ENCODE results near the gene EYA2. TPM values are rescaled to one million over a fixed set of nuclear protein-coding genes. Genes with fewer than 3 reads are reported as not detected.

The EYA2 gene
- total RNA-seq, 2 donors from 2014 or later = 3.5 to 3.8 TPM

- TF ChIP-seq, protein P1, sequence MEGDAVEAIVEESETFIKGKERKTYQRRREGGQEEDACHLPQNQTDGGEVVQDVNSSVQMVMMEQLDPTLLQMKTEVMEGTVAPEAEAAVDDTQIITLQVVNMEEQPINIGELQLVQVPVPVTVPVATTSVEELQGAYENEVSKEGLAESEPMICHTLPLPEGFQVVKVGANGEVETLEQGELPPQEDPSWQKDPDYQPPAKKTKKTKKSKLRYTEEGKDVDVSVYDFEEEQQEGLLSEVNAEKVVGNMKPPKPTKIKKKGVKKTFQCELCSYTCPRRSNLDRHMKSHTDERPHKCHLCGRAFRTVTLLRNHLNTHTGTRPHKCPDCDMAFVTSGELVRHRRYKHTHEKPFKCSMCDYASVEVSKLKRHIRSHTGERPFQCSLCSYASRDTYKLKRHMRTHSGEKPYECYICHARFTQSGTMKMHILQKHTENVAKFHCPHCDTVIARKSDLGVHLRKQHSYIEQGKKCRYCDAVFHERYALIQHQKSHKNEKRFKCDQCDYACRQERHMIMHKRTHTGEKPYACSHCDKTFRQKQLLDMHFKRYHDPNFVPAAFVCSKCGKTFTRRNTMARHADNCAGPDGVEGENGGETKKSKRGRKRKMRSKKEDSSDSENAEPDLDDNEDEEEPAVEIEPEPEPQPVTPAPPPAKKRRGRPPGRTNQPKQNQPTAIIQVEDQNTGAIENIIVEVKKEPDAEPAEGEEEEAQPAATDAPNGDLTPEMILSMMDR (IDR thresholded peaks at IDR 0.05) = no peak
- no peak for DNase-seq (ENCODE audit: low spot score)
- Histone ChIP-seq H3K36me3 (no peaks in the 10 kb centered on the region), H3K4me1 (ENCODE audit: control insufficient read depth in 1 of 2, low read depth in 2 of 2) (no peaks in the 10 kb centered on the region), H3K9me3 (no peaks in the 10 kb centered on the region), H3K27ac (no peak overlapping the region), H3K4me3 (no peak overlapping the region), H3K27me3 (replicated peaks; ENCODE audit: insufficient read depth) (no peaks in the 10 kb centered on the region)
- no peak for ATAC-seq (ENCODE audit: insufficient number of reproducible peaks, low FRiP score, low read depth)
Measured at GRCh38 chr20:46991880-46992639, 97.4 kb downstream of the EYA2 start.

GRCh38 chr20:46992640-46993035, 98.0 kb downstream of the EYA2 start:
- no peaks in the 10 kb centered on the region for H3K36me3 ChIP-seq
- ATAC-seq (ENCODE audit: insufficient number of reproducible peaks, low FRiP score, low read depth) (no peak), DNase-seq (ENCODE audit: low spot score) (no peak)
- H3K4me1 ChIP-seq (ENCODE audit: control insufficient read depth in 1 of 2, low read depth in 2 of 2) = no peaks in the 10 kb centered on the region
- H3K27me3 ChIP-seq (replicated peaks; ENCODE audit: insufficient read depth) = no peaks in the 10 kb centered on the region
- H3K9me3 ChIP-seq = no peaks in the 10 kb centered on the region
- TF ChIP-seq, protein P1 (IDR thresholded peaks at IDR 0.05) = no peak
- no peak overlapping the region for H3K4me3 ChIP-seq
- no peak overlapping the region for H3K27ac ChIP-seq

- Histone ChIP-seq H3K9me3 (no peaks in the 10 kb centered on the region), H3K4me1 (ENCODE audit: control insufficient read depth in 1 of 2, low read depth in 2 of 2) (no peaks in the 10 kb centered on the region), H3K27ac (no peak overlapping the region), H3K27me3 (replicated peaks; ENCODE audit: insufficient read depth) (no peaks in the 10 kb centered on the region), H3K36me3 (no peaks in the 10 kb centered on the region), H3K4me3 (no peak overlapping the region)
- TF ChIP-seq, protein P1 (IDR thresholded peaks at IDR 0.05) = no peak
- DNase-seq (ENCODE audit: low spot score) (no peak), ATAC-seq (ENCODE audit: insufficient number of reproducible peaks, low FRiP score, low read depth) (no peak)
Measured at GRCh38 chr20:46993465-46994095, 98.9 kb downstream of the EYA2 start.

DNA sequence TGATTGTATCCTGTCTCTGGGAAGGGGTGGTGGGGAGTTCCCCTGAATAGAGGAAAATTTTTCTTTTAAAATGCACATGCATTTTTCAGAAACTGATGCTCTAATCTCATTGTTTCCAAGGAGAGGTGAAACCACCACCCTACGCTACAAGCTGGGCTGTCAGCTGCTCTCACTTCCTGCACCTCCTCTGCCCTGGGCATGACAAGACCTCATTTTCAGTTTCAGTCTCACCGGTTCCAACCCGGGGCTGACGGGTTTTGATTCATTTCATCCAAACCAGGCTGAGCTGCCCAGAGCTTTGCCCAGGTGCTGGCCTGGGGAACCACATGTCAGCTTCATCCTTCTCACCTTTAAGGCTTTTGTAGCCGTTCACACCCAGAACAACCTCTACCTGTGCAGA, 99.7 kb downstream of the EYA2 start:
- Histone ChIP-seq H3K27ac (no peak overlapping the region), H3K36me3 (no peaks in the 10 kb centered on the region), H3K9me3 (no peaks in the 10 kb centered on the region), H3K27me3 (replicated peaks; ENCODE audit: insufficient read depth) (no peaks in the 10 kb centered on the region), H3K4me3 (no peak overlapping the region), H3K4me1 (ENCODE audit: control insufficient read depth in 1 of 2, low read depth in 2 of 2) (no peaks in the 10 kb centered on the region)
- DNase-seq (ENCODE audit: low spot score) (no peak), ATAC-seq (ENCODE audit: insufficient number of reproducible peaks, low FRiP score, low read depth) (no peak)
- TF ChIP-seq, protein P1 (IDR thresholded peaks at IDR 0.05) = no peak

DNA sequence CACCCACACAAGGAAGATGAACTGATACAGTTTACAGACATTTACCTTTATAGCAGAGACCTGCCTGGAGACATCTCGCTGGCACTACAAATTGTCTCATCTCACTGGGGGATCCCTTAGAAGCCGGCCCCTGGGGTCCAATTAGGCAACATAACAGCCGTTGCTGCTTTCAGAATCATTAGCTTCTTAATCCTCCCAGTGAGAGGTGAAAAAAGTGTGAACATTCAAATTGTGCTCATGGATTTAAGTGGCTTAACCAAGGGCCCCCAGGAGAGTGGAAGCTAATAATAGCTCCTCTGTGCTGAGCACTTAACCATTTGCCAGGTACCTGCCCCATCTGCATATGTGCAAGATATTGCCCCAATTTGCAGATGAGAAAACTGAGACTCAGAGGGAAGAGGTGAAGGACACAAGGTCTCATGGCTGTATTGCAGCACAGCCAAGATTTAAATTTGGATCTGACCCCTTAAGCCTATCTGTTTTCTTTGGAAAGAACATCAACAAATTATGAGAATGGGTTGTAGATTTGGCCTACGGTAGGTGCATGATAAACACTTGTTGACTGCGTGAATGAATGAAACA, 101.0 kb downstream of the EYA2 start:
- no peak for DNase-seq (ENCODE audit: low spot score)
- TF ChIP-seq, protein P1 (IDR thresholded peaks at IDR 0.05) = no peak
- no peak overlapping the region for H3K4me3 ChIP-seq
- no peaks in the 10 kb centered on the region for H3K9me3 ChIP-seq
- H3K27me3 ChIP-seq (replicated peaks; ENCODE audit: insufficient read depth) = no peaks in the 10 kb centered on the region
- H3K27ac ChIP-seq = no peak overlapping the region
- H3K4me1 ChIP-seq (ENCODE audit: control insufficient read depth in 1 of 2, low read depth in 2 of 2) = no peaks in the 10 kb centered on the region
- no peak for ATAC-seq (ENCODE audit: insufficient number of reproducible peaks, low FRiP score, low read depth)
- H3K36me3 ChIP-seq = no peaks in the 10 kb centered on the region

All from thoracic aorta (tissue), 2 donors.